SW 1271 (cell line): ENCODE measurements around the gene MMP24.
"Not testable (repeated sequence)": the region's sequence is repeated elsewhere in the genome, so short reads cannot be mapped to it uniquely, and the experiment has no call there.

Experiments used
- DNase-seq, 2 experiments: peaks; one replicate each; lab custom pipeline; 2025; lab: John Stamatoyannopoulos, UW

The MMP24 gene

GRCh38 chr20:35216541-35216940 is 9.9 kb upstream of the MMP24 start:
- no peak for DNase-seq

- no peak for DNase-seq
Observed at GRCh38 chr20:35223941-35224340, 2.5 kb upstream of the MMP24 start.

- no peak for DNase-seq
Observed at GRCh38 chr20:35224536-35224935, 2.0 kb upstream of the MMP24 start.

DNA sequence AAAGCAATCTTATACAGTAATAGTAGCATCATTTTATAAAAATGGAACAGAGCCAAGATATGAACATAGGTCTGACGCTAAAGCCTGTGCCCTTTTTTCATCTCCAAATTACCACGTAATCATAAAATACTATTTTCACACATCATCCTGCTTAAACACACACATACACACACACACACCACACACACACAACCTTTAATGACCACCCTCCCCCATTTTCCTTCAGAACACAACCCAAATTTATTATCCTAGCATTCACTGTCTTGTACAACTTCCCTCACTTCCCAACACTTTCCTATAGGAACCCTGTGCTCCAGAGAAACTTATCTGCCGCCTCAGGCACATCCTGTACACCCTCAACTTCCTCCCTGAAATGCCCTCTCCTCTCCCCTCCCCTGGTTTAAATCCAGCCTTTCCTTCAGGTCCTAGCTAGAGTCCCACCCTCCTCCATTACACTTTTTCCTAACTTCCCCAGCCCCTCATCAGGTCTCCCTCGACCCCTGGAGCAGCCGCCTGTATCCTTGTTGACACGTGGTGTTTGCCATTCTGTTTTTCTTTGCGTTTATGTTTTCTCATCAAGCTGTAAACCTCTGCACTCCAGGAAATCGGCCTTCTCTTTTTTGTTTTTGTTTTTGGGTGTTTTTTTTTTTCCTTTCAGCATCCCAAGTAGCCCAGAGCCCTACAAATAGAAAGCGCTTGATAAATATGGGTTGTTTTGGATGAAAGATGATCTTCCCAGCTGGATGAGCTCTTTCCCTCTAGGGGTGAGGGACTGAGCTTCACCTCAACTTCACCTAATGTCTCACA is 968 bp upstream of the MMP24 start:
- DNase-seq: no peak

GRCh38 chr20:35226884-35227681 is 593 bp downstream of the MMP24 start:
- DNase-seq: no peak

- no peak for DNase-seq
Observed at GRCh38 chr20:35232575-35232974, 6.1 kb downstream of the MMP24 start.

GRCh38 chr20:35235881-35236280 is 9.4 kb downstream of the MMP24 start:
- DNase-seq: no peak

GRCh38 chr20:35237486-35237885 is 11.0 kb downstream of the MMP24 start:
- DNase-seq: no peak

GRCh38 chr20:35238170-35238569 is 11.7 kb downstream of the MMP24 start:
- DNase-seq: no peak

- no peak for DNase-seq
Observed at GRCh38 chr20:35238735-35239134, 12.2 kb downstream of the MMP24 start.

DNA sequence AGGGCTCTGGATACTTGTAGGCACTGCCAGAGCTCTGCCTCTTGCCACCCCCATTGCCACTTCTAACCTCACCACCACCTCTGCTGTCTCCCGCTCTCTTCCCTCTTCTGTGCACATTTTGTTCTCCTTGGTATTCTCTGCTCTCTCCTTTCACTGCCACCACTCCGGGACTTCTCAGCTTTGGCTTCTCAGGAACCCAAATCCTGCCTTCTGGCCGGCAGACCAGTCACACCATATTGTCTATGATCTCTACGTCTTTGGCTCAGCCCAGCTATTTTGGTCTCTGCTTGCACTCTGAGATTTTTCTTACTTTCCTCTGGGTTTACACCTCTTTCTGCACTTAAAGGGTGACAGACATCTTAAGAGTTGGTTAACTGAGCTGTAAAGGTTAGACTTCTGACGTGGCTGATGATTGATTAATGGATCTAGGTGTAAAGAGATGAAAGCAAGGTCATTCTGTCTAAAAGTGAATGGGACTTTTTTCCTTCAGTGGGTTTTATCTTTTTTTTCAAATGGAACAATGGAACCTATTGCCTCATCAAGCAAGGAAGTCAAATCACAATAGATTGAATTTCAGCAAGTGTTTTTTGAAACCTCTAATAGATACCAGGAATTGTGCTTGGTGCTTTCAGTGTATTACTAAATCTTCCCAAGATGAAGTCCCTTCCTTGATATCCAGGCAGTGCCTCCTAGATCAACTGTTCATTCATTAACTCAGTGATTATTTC is 13.8 kb downstream of the MMP24 start:
- no peak for DNase-seq

- DNase-seq: no peak
Observed at GRCh38 chr20:35240811-35241293, 14.4 kb downstream of the MMP24 start.

DNA sequence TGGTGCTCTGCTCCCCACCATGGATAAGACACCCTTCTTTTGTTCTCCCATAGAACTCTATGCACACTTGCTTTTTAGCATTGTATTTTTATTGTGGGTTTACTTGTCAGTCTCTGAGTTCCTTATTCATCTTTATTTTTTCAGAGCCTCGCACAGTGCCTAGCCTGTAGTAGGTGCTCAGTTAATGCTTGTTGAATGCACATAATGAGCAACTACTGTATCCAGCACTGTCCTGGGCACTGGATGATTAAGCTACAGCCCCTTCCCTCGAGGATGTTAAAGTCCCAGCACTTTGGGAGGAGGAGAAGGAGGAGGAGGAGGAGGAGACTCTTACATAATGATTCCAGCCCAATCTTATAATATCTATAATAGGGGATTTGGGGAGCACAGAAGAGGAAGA is 16.8 kb downstream of the MMP24 start:
- DNase-seq: no peak

DNA sequence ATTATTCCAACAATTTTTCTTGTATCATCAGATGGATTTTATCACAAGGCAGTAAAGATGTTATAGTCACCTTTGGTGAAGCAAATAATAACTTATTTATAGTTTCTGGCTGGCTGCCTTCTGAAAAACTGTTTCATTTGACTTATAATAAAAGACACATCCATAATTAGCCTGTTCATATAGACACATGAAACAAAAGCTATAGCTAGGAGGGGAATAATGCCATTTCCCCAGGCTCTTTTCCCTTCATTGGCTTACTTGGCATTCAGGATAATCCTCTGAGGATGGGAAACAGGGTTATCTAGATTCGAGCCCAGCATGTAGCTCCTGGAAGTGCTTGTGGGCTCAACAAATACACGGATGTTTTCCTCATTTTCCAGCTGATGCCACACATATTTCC is 17.5 kb downstream of the MMP24 start:
- DNase-seq: no peak

DNA sequence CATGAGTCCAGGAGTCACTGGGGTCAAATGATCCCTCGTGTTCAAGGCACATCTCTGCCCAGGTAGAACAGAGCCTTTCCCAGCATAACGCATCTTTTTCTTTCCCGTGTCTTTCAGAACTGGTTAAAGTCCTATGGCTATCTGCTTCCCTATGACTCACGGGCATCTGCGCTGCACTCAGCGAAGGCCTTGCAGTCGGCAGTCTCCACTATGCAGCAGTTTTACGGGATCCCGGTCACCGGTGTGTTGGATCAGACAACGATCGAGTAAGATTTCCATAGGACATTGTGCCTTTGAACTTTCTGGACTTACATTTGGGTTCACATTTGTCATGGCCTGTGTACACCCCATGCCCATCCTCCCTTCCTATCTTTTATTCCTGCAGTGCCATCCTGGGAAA is 20.2 kb downstream of the MMP24 start:
- no peak for DNase-seq

GRCh38 chr20:35248641-35249475 is 22.4 kb downstream of the MMP24 start:
- no peak for DNase-seq

- DNase-seq: no peak
Observed at GRCh38 chr20:35251613-35251940, 25.1 kb downstream of the MMP24 start.

- no peak for DNase-seq
Observed at GRCh38 chr20:35252037-35252461, 25.6 kb downstream of the MMP24 start.

GRCh38 chr20:35252598-35252997 is 26.1 kb downstream of the MMP24 start:
- DNase-seq: not testable (repeated sequence)

DNA sequence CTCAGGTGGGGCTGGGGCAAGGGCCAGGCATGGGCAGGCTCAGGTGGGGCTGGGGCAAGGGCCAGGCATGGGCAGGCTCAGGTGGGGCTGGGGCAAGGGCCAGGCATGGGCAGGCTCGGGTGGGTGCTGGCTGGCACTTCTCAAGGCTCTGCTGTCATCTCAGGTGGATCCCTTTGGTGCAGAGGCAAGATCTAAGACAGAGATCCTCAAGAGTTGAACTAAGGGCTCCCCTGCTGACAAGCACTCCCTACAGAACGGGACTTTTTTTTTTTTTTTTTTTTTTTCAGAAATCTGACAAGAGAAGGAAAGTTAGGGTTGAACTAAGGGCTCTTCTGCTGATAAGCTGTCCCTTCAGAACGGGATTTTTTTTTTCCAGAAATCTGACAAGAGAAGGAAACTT is 26.5 kb downstream of the MMP24 start:
- DNase-seq: no peak

GRCh38 chr20:35254448-35254999 is 28.0 kb downstream of the MMP24 start:
- DNase-seq: no peak
